ENCODE data around the gene BRF1.
A peak's percentile ranks its signal among the peaks of the same experiment; 100 is the strongest.
"Not testable (repeated sequence)": the region's sequence is repeated elsewhere in the genome, so short reads cannot be mapped to it uniquely, and the experiment has no call there.

BRF1 gene

GRCh38 chr14:105315211-105315721 lies 14.5 kb upstream of the BRF1 start:
- peak; percentile 28 for DNase-seq

- DNase-seq, result peak; percentile 49
Measured at GRCh38 chr14:105314287-105315200, 13.7 kb upstream of the BRF1 start, which contains the start of gene PACS2. TSS of gene PACS2 (plus strand) at chr14:105314748. CDS start at chr14:105314919, 171 bp downstream.

- DNase-seq, result no peak
Measured at GRCh38 chr14:105313381-105314286, 12.8 kb upstream of the BRF1 start.

GRCh38 chr14:105312973-105313372 lies 12.2 kb upstream of the BRF1 start:
- no peak for DNase-seq

- DNase-seq, result no peak
Measured at GRCh38 chr14:105311838-105312237, 11.0 kb upstream of the BRF1 start.

- DNase-seq, result no peak
Measured at GRCh38 chr14:105309371-105309770, 8.6 kb upstream of the BRF1 start.

- no peak for DNase-seq
Measured at GRCh38 chr14:105307052-105307727, 6.4 kb upstream of the BRF1 start.

- DNase-seq, result no peak
Measured at GRCh38 chr14:105305791-105306190, 5.0 kb upstream of the BRF1 start.

GRCh38 chr14:105305345-105305744 lies 4.5 kb upstream of the BRF1 start:
- DNase-seq, result no peak

- no peak for DNase-seq
Measured at GRCh38 chr14:105304565-105304964, 3.8 kb upstream of the BRF1 start.

GRCh38 chr14:105303949-105304348 lies 3.1 kb upstream of the BRF1 start:
- no peak for DNase-seq

- not testable (repeated sequence) for DNase-seq
Measured at GRCh38 chr14:105301915-105302249, 1.1 kb upstream of the BRF1 start.

- peak; percentile 96 for DNase-seq
Measured at GRCh38 chr14:105301103-105301914, 508 bp upstream of the BRF1 start.

GRCh38 chr14:105299654-105300541 lies 903 bp downstream of the BRF1 start:
- DNase-seq, result no peak

GRCh38 chr14:105297311-105297710 lies 3.5 kb downstream of the BRF1 start:
- DNase-seq, result not testable (repeated sequence)

GRCh38 chr14:105294142-105294597 lies 6.6 kb downstream of the BRF1 start:
- peak; percentile 15 for DNase-seq

- DNase-seq, result no peak
Measured at GRCh38 chr14:105292826-105293711, 7.7 kb downstream of the BRF1 start.

GRCh38 chr14:105290621-105291346 lies 10.0 kb downstream of the BRF1 start:
- no peak for DNase-seq

- DNase-seq, result not testable (repeated sequence)
Measured at GRCh38 chr14:105288936-105289335, 11.9 kb downstream of the BRF1 start.
